ENCODE data around the gene OR51B4. TPM values are rescaled to one million over a fixed set of nuclear protein-coding genes. Genes with fewer than 3 reads are reported as not detected.
A peak's percentile ranks its signal among the peaks of the same experiment; 100 is the strongest.

OR51B4 gene
- total and polyA plus RNA-seq, 9 of the 15 experiments (the other 6 are each of a cell fraction or from before 2014, with no cell fraction given), result 17.1 to 64.6 (median 39.9) TPM

- TF ChIP-seq REST (IDR thresholded peaks at IDR 0.05; ENCODE audit: borderline replicate concordance) (peak; percentile 21; the same call in 1 of the 2 replicates), REST (CRISPR knock-in tag; IDR thresholded peaks at IDR 0.05; ENCODE audit: low read depth) (no peak), ZC3H8 (IDR thresholded peaks at IDR 0.05) (no peak), HES1 (IDR thresholded peaks at IDR 0.05; ENCODE audit: low read depth) (0 out of 2 replicates have a peak, but pooled peaks have one; percentile 12), CHAMP1 (IDR thresholded peaks at IDR 0.05) (0 out of 2 replicates have a peak, but pooled peaks have one; percentile 41), ZNF324 (CRISPR knock-in tag; IDR thresholded peaks at IDR 0.05) (no peak), KDM1A (IDR thresholded peaks at IDR 0.05) (peak in 1 of 2 experiments; percentile 15; a peak in 3 of 4 replicates), HDAC2 (IDR thresholded peaks at IDR 0.05) (peak; percentile 38; the same call in 1 of the 2 replicates)
These were observed 12.7 kb downstream of the OR51B4 start (continued) for GRCh38 chr11:5288906-5289550.
